ENCODE measurements around the gene SEC16A. TPM values are rescaled to one million over a fixed set of nuclear protein-coding genes. Genes with fewer than 3 reads are reported as not detected.

The SEC16A gene, protein sequence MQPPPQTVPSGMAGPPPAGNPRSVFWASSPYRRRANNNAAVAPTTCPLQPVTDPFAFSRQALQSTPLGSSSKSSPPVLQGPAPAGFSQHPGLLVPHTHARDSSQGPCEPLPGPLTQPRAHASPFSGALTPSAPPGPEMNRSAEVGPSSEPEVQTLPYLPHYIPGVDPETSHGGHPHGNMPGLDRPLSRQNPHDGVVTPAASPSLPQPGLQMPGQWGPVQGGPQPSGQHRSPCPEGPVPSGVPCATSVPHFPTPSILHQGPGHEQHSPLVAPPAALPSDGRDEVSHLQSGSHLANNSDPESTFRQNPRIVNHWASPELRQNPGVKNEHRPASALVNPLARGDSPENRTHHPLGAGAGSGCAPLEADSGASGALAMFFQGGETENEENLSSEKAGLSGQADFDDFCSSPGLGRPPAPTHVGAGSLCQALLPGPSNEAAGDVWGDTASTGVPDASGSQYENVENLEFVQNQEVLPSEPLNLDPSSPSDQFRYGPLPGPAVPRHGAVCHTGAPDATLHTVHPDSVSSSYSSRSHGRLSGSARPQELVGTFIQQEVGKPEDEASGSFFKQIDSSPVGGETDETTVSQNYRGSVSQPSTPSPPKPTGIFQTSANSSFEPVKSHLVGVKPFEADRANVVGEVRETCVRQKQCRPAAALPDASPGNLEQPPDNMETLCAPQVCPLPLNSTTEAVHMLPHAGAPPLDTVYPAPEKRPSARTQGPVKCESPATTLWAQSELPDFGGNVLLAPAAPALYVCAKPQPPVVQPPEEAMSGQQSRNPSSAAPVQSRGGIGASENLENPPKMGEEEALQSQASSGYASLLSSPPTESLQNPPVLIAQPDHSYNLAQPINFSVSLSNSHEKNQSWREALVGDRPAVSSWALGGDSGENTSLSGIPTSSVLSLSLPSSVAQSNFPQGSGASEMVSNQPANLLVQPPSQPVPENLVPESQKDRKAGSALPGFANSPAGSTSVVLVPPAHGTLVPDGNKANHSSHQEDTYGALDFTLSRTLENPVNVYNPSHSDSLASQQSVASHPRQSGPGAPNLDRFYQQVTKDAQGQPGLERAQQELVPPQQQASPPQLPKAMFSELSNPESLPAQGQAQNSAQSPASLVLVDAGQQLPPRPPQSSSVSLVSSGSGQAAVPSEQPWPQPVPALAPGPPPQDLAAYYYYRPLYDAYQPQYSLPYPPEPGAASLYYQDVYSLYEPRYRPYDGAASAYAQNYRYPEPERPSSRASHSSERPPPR (N-terminal part only)
- polyA plus RNA-seq (2013, experiment 1 of 2) = 14.7 TPM
- polyA plus RNA-seq (2013, experiment 2 of 2) = 15.9 TPM

DNA sequence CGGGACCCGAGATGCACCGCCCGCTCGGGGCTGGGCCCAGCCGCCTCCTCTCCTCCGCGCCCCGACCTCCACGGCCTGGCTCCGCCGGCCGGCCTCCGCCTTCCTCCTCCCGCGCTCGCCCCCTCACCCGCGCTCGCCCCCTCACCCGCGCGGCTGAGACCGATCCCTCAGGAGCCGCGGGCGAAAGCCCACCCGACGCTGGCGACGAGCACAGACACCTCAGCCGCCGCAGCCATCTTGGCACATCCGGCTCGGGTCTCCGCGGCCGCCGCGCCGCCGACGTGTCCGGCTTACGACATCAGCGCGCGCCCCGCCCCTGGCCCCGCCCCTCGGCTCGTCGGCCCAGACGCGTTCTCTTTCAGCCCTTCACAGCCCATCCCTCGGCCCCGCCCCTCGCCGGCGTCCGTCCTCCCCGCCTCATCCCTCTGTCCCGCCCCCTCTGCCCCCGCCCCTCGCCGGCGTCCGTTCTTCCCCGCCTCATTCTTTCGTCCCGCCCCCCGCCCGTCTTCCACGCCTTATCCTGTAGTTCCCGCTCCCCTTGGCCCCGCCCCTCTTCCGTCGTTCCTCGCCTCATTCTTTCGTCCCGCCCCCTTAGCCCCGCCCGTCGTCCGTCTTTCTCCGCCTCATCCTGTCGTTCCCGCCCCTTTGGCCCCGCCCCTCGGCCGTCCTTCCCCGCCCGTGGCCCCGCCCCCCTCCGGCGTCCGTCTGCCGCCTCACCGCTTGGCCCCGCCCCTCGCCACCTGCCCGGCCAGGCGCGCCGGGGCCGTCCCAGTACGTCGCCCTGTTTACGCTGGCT, at the start of gene SEC16A:
Gene SEC16A, minus strand, starts transcription at position 248 of the 796 bp plus-strand sequence. CDS start 5,425 bp downstream, outside the sequence.
- peak within 1 kb of the TSS; percentile 100 for H3K18ac ChIP-seq (ENCODE audit: low read length)
- H2AFZ ChIP-seq (ENCODE audit: low read length) = peak within 1 kb of the TSS; percentile 99
- peak within 1 kb of the TSS; percentile 99 for H4K8ac ChIP-seq (ENCODE audit: low read depth, low read length)
- H3K9ac ChIP-seq (ENCODE audit: low read depth, low read length, poor library complexity) = peak within 1 kb of the TSS; percentile 99
- H3K4me2 ChIP-seq (ENCODE audit: insufficient read depth, low read length, poor library complexity, severe bottlenecking) = peak within 1 kb of the TSS; percentile 96
- H4K91ac ChIP-seq (ENCODE audit: low read depth, low read length, poor library complexity) = peak within 1 kb of the TSS; percentile 1
- H3K79me1 ChIP-seq (ENCODE audit: low read depth, low read length) = peaks cover 8% of the 10 kb centered on the region
- H2BK15ac ChIP-seq (ENCODE audit: low read length) = peak within 1 kb of the TSS; percentile 25
- no CpG with 5 or more reads among the region's 109 CpGs for WGBS, 2 donors (ENCODE audit: extremely low coverage in 2 of 2, insufficient read length in 2 of 2, insufficient replicate concordance in 1 of 2)
- peak within 1 kb of the TSS; percentile 99 for H2BK5ac ChIP-seq (ENCODE audit: low read length)
- peaks cover 10 to 32% of the 10 kb centered on the region in 2 donors for H3K4me1 ChIP-seq (ENCODE audit: control insufficient read depth in 2 of 2, insufficient read depth in 1 of 2, low read depth in 1 of 2, low read length in 2 of 2)
- peak within 1 kb of the TSS; percentile 85 for H2BK120ac ChIP-seq (ENCODE audit: low read depth, low read length)
- peaks cover 2 to 20% of the 10 kb centered on the region in 2 donors for H3K36me3 ChIP-seq (replicated peaks in 1 of 2; ENCODE audit: control insufficient read depth in 2 of 2, insufficient read depth in 2 of 2, low read length in 2 of 2)
- peak within 1 kb of the TSS; percentile 91 for H3K14ac ChIP-seq (ENCODE audit: low read length)
- no peaks in the 10 kb centered on the region for H3K9me3 ChIP-seq (replicated peaks in 1 of 2; ENCODE audit: control insufficient read depth in 2 of 2, insufficient read depth in 1 of 2, low read depth in 1 of 2, low read length in 2 of 2)
- peak within 1 kb of the TSS; percentile 88 for H2AK5ac ChIP-seq (ENCODE audit: low read depth, low read length)
- DNase-seq (ENCODE audit: low spot score) = peak; percentile 99
- H3K23ac ChIP-seq (ENCODE audit: low read depth, low read length, poor library complexity) = peak within 1 kb of the TSS; percentile 89
- H3K27ac ChIP-seq (replicated peaks; ENCODE audit: low read length) = peak within 1 kb of the TSS; percentile 100
- H3K4me3 ChIP-seq (ENCODE audit: low read length in 2 of 2) = peak within 1 kb of the TSS; percentile 96 to 98
- no peaks in the 10 kb centered on the region for H3K27me3 ChIP-seq (ENCODE audit: control insufficient read depth in 3 of 3, insufficient read depth in 3 of 3, low read depth in 1 of 3, low read length in 3 of 3)
- H3K4ac ChIP-seq (ENCODE audit: low read length) = no peak within 1 kb of the TSS
- H2BK12ac ChIP-seq (ENCODE audit: low read length) = peak within 1 kb of the TSS; percentile 30

DNA sequence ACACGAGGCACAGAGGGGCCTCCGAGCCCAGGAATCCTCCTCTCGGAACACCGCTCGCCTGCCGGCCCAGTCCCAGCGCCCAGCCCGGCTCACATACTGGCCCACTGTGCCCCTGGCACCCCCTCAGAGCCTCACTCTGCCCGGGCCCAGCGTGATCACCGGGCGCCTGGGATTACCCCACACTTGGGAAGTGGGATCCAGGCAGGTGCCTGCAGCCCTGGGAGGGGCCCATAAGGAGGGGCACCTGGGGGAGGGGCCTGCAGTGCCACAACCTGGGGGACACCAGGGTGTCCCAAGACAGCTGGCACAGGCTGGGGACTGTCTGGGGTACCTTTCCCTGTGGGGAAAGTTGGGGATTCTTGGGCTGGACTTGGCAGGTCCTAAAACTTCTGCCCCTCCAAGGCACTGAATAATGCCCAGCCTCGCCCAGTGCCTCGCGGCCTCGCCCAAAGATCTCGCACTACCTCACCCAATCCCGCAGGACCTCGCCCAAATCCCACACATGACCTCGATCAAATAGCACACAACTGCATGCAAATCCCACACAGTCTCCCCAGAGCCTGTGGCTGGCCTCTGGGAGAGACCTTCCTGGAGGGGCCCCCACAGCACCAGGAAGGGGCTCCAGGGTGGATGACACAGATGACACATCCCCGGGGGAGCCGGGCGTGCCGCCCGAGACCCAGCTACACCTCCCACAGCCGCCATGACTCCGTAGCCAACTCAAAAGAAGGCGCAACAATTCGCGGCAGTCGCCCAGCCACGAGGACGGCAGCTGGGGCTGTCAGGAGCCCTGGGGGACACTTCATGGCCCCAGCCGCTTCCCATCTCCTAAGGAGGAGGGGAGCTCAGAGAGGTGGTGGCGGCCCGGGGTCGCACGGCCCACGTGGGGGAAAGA, 49.3 kb upstream of the SEC16A start:
- Histone ChIP-seq H3K79me1 (ENCODE audit: low read depth, low read length) (peaks cover 45% of the 10 kb centered on the region), H2BK120ac (ENCODE audit: low read depth, low read length) (no peak overlapping the region), H3K9me3 (replicated peaks in 1 of 2; ENCODE audit: control insufficient read depth in 2 of 2, insufficient read depth in 1 of 2, low read depth in 1 of 2, low read length in 2 of 2) (peaks cover 0 to 2% of the 10 kb centered on the region in 2 donors), H2AK5ac (ENCODE audit: low read depth, low read length) (peak overlapping the region; percentile 28), H2BK5ac (ENCODE audit: low read length) (peak overlapping the region; percentile 57), H3K14ac (ENCODE audit: low read length) (peak overlapping the region; percentile 95), H3K23ac (ENCODE audit: low read depth, low read length, poor library complexity) (no peak overlapping the region), H2BK12ac (ENCODE audit: low read length) (no peak overlapping the region), H3K27ac (replicated peaks; ENCODE audit: low read length) (no peak overlapping the region), H3K18ac (ENCODE audit: low read length) (peak overlapping the region; percentile 59), H3K27me3 (ENCODE audit: control insufficient read depth in 3 of 3, insufficient read depth in 3 of 3, low read depth in 1 of 3, low read length in 3 of 3) (no peaks in the 10 kb centered on the region), H3K9ac (ENCODE audit: low read depth, low read length, poor library complexity) (no peak overlapping the region), H3K4me2 (ENCODE audit: insufficient read depth, low read length, poor library complexity, severe bottlenecking) (no peak overlapping the region), H2BK15ac (ENCODE audit: low read length) (no peak overlapping the region), H4K8ac (ENCODE audit: low read depth, low read length) (no peak overlapping the region), H3K4ac (ENCODE audit: low read length) (no peak overlapping the region), H4K91ac (ENCODE audit: low read depth, low read length, poor library complexity) (no peak overlapping the region), H3K4me1 (ENCODE audit: control insufficient read depth in 2 of 2, insufficient read depth in 1 of 2, low read depth in 1 of 2, low read length in 2 of 2) (peaks cover 2 to 47% of the 10 kb centered on the region in 2 donors), H2AFZ (ENCODE audit: low read length) (no peak overlapping the region), H3K4me3 (ENCODE audit: low read length in 2 of 2) (no peak overlapping the region), H3K36me3 (replicated peaks in 1 of 2; ENCODE audit: control insufficient read depth in 2 of 2, insufficient read depth in 2 of 2, low read length in 2 of 2) (peaks cover 20 to 43% of the 10 kb centered on the region in 2 donors)
- no CpG with 5 or more reads among the region's 39 CpGs for WGBS, 2 donors (ENCODE audit: extremely low coverage in 2 of 2, insufficient read length in 2 of 2, insufficient replicate concordance in 1 of 2)
- DNase-seq (ENCODE audit: low spot score) = no peak

DNA sequence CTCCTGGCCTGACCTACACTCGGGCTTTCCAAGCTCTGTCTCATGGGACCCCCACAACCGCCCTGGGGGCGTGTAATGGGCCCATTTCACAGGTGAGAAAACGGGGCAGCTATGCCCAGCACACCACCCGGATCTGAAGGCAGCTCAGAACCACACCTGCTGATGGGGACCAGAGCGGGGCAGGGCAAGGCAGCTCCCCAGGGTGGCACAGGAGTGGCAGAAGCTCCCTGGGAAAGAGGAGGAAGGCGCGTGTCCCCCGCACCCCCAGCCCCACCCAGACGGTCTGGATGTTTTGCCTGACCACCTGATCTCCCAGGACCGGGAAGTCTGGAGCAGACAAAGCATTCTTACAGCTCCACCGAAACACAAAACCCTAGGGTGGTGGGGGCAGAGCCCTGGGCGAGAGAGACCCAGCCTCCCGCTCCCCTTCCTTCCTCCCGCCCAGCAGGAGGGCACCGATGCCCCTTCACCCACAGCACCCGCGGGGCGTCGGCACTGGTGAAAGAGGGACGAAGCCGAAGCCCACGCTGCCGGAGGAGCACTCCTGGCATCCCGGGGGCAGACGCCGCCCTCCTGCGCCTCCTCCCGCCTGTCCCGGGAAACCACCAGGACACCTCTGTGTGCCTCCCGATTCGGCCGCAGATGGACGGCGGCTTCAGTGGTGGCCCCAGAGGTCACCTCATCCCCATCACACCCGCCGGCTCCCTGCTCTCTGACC, 48.5 kb upstream of the SEC16A start:
- Histone ChIP-seq H3K36me3 (replicated peaks in 1 of 2; ENCODE audit: control insufficient read depth in 2 of 2, insufficient read depth in 2 of 2, low read length in 2 of 2) (peaks cover 16 to 35% of the 10 kb centered on the region in 2 donors), H3K4me3 (ENCODE audit: low read length in 2 of 2) (no peak overlapping the region), H3K4me2 (ENCODE audit: insufficient read depth, low read length, poor library complexity, severe bottlenecking) (no peak overlapping the region), H3K18ac (ENCODE audit: low read length) (peak overlapping the region; percentile 92), H2AK5ac (ENCODE audit: low read depth, low read length) (peak overlapping the region; percentile 51), H2BK120ac (ENCODE audit: low read depth, low read length) (no peak overlapping the region), H3K79me1 (ENCODE audit: low read depth, low read length) (peaks cover 45% of the 10 kb centered on the region), H3K9ac (ENCODE audit: low read depth, low read length, poor library complexity) (no peak overlapping the region), H3K14ac (ENCODE audit: low read length) (no peak overlapping the region), H2BK5ac (ENCODE audit: low read length) (peak overlapping the region; percentile 57), H3K23ac (ENCODE audit: low read depth, low read length, poor library complexity) (no peak overlapping the region), H3K27me3 (ENCODE audit: control insufficient read depth in 3 of 3, insufficient read depth in 3 of 3, low read depth in 1 of 3, low read length in 3 of 3) (no peaks in the 10 kb centered on the region), H2BK15ac (ENCODE audit: low read length) (no peak overlapping the region), H2BK12ac (ENCODE audit: low read length) (no peak overlapping the region), H3K4me1 (ENCODE audit: control insufficient read depth in 2 of 2, insufficient read depth in 1 of 2, low read depth in 1 of 2, low read length in 2 of 2) (peaks cover 2 to 54% of the 10 kb centered on the region in 2 donors), H3K9me3 (replicated peaks in 1 of 2; ENCODE audit: control insufficient read depth in 2 of 2, insufficient read depth in 1 of 2, low read depth in 1 of 2, low read length in 2 of 2) (peaks cover 0 to 2% of the 10 kb centered on the region in 2 donors), H3K27ac (replicated peaks; ENCODE audit: low read length) (peak overlapping the region; percentile 78), H4K91ac (ENCODE audit: low read depth, low read length, poor library complexity) (no peak overlapping the region), H4K8ac (ENCODE audit: low read depth, low read length) (no peak overlapping the region), H2AFZ (ENCODE audit: low read length) (no peak overlapping the region), H3K4ac (ENCODE audit: low read length) (no peak overlapping the region)
- WGBS, 2 donors (ENCODE audit: extremely low coverage in 2 of 2, insufficient read length in 2 of 2, insufficient replicate concordance in 1 of 2) = no CpG with 5 or more reads among the region's 37 CpGs
- no peak for DNase-seq (ENCODE audit: low spot score)
